ENCODE results near the gene PGS1. TPM values are rescaled to one million over a fixed set of nuclear protein-coding genes. Genes with fewer than 3 reads are reported as not detected.
A peak's percentile ranks its signal among the peaks of the same experiment; 100 is the strongest.

The PGS1 gene
- total RNA-seq, 4 donors from 2014 or later: 30.7 to 45.9 (median 35.6) TPM

DNA sequence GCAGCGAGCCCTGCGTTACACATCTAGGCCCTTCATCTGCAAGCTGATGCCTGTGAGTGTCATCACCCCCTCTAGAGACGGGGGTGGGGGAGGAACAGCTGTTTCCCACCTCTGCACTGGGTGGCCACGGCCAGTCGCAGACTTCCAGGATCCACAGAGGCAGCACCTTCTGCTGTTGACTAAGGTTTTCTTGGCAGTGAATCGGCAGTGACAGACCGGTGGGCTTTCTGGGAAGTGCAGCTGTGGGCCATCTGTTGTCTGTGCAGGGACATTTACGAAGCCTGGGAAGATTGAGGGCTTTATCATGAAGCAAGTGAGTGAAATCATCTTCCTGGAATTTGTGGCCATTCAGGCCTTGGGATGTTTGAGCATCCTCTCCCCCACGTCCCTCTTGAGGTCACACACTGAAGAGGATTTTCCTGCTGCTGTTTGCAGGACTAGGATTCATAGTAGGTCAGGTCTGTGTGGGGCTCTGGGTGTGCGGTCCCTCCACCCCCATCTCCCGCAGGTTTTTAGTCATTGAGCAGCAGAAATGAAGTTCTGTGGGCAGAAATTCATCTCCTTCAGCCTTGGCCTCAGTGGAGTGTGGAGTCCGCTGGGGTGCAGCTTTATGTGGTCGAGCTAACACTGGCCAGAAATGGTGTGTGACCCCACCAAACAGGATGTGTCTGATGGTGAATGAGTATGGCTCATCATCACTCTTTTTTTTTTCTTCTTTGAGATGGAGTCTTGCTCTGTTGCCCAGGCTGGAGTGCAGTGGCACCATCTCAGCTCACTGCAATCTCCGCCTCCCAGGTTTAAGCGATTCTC, 12.0 kb downstream of the PGS1 start:
- no peaks in the 10 kb centered on the region for H3K27me3 ChIP-seq
- TF ChIP-seq POLR2AphosphoS5 (IDR thresholded peaks at IDR 0.05) (no peak), POLR2A (IDR thresholded peaks at IDR 0.05; ENCODE audit: low read depth) (no peak), EP300 (IDR thresholded peaks at IDR 0.05) (peak; percentile 66)
- TF ChIP-seq, protein P1, sequence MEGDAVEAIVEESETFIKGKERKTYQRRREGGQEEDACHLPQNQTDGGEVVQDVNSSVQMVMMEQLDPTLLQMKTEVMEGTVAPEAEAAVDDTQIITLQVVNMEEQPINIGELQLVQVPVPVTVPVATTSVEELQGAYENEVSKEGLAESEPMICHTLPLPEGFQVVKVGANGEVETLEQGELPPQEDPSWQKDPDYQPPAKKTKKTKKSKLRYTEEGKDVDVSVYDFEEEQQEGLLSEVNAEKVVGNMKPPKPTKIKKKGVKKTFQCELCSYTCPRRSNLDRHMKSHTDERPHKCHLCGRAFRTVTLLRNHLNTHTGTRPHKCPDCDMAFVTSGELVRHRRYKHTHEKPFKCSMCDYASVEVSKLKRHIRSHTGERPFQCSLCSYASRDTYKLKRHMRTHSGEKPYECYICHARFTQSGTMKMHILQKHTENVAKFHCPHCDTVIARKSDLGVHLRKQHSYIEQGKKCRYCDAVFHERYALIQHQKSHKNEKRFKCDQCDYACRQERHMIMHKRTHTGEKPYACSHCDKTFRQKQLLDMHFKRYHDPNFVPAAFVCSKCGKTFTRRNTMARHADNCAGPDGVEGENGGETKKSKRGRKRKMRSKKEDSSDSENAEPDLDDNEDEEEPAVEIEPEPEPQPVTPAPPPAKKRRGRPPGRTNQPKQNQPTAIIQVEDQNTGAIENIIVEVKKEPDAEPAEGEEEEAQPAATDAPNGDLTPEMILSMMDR (IDR thresholded peaks at IDR 0.05): no peak
- intact Hi-C loops (cut with DNase I): no loop called here
- H3K4me3 ChIP-seq: no peak overlapping the region
- peak overlapping the region in 2 of 4 donors; percentile 23 to 91 for H3K27ac ChIP-seq (replicated peaks in 1 of 4)
- 39% methylated on average over 15 of the region's 15 CpGs for WGBS
- H3K9me3 ChIP-seq: no peaks in the 10 kb centered on the region
- DNase-seq (ENCODE audit: extremely low spot score): no peak
- H3K4me1 ChIP-seq: peaks cover 70 to 82% (median 75%) of the 10 kb centered on the region in 4 donors
- H3K36me3 ChIP-seq: peaks cover 0 to 29% (median 14%) of the 10 kb centered on the region in 4 donors

DNA sequence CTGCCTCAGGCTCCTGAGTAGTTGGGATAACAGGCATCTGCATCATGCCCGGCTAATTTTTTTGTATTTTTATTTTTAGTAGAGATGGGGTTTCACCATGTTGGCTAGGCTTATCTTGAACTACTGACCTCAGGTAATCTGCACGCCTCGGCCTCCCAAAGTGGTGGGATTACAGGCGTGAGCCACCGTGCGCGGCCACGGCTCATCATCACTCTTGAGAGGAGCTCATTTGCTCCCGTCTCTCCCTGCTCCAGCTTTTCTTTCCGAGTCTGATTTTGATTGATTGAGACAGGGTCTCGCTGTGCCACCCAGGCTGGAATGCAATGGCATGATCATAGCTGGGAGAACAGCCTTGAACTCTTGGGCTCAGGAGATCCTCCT, 12.6 kb downstream of the PGS1 start:
- peaks cover 65 to 79% (median 73%) of the 10 kb centered on the region in 4 donors for H3K4me1 ChIP-seq
- TF ChIP-seq EP300 (IDR thresholded peaks at IDR 0.05) (no peak), POLR2A (IDR thresholded peaks at IDR 0.05; ENCODE audit: low read depth) (no peak), POLR2AphosphoS5 (IDR thresholded peaks at IDR 0.05) (no peak)
- TF ChIP-seq, protein P1 (IDR thresholded peaks at IDR 0.05): no peak
- H3K27ac ChIP-seq (replicated peaks in 1 of 4): peak overlapping the region in 2 of 4 donors; percentile 0 to 91
- H3K27me3 ChIP-seq: no peaks in the 10 kb centered on the region
- peaks cover 0 to 35% (median 15%) of the 10 kb centered on the region in 4 donors for H3K36me3 ChIP-seq
- DNase-seq (ENCODE audit: extremely low spot score): no peak
- 96% methylated on average over 11 of the region's 11 CpGs for WGBS
- intact Hi-C loops (cut with DNase I): no loop called here
- no peaks in the 10 kb centered on the region for H3K9me3 ChIP-seq
- no peak overlapping the region for H3K4me3 ChIP-seq

DNA sequence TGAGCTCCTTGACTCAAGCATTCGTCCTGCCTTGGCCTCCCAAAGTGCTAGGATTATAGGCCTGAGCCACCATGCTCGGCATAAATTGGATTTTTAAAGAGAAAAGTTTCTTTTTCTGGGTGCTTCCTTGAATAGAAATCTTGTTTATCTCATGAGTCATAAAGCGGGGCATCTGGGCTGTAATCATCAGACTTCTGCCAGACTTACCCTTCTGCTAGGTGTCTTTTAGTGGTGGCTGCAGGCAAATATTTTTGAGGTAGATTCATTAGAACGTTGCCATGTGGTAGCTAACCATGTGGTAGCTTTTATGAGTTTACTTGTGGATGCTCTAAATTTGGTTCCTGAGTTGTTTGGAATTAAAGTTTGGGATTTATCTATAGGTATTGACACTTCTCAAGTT, 13.4 kb downstream of the PGS1 start:
- Histone ChIP-seq H3K36me3 (peaks cover 7 to 43% (median 21%) of the 10 kb centered on the region in 4 donors), H3K4me3 (no peak overlapping the region), H3K9me3 (no peaks in the 10 kb centered on the region), H3K27me3 (no peaks in the 10 kb centered on the region), H3K27ac (replicated peaks in 1 of 4) (peak overlapping the region in 2 of 4 donors; percentile 0 to 36), H3K4me1 (peaks cover 64 to 78% (median 73%) of the 10 kb centered on the region in 4 donors)
- no peak for DNase-seq (ENCODE audit: extremely low spot score)
- intact Hi-C loops (cut with DNase I): no loop called here
- no peak for TF ChIP-seq EP300 (IDR thresholded peaks at IDR 0.05)
- WGBS: 57% methylated on average over 4 of the region's 4 CpGs

DNA sequence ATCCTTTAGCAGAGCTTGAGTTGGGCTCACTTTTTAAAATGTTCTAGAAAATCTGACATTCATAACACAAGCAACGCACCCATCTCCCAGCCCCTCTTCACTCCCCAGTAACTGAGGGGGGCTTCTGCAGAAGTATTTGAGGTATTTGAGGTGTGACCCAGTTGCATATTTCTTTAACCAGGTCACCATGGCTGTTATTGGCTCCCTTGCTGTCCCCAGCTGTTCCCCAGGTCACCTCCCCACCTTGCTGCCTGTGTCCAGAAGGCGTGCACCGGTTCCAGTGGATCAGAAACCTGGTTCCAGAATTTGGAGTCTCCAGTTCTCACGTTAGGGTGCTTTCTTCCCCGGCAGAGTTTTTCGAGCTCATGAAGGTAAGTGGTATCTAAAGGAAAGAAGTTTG, 13.8 kb downstream of the PGS1 start:
- no peak for DNase-seq (ENCODE audit: extremely low spot score)
- TF ChIP-seq, protein P1 (IDR thresholded peaks at IDR 0.05): no peak
- TF ChIP-seq POLR2AphosphoS5 (IDR thresholded peaks at IDR 0.05) (no peak), POLR2A (IDR thresholded peaks at IDR 0.05; ENCODE audit: low read depth) (no peak), EP300 (IDR thresholded peaks at IDR 0.05) (no peak)
- H3K9me3 ChIP-seq: no peaks in the 10 kb centered on the region
- H3K36me3 ChIP-seq: peaks cover 7 to 48% (median 23%) of the 10 kb centered on the region in 4 donors
- WGBS: 93% methylated on average over 6 of the region's 6 CpGs
- H3K4me1 ChIP-seq: peaks cover 64 to 78% (median 73%) of the 10 kb centered on the region in 4 donors
- peak overlapping the region in 1 of 4 donors; percentile 36 for H3K27ac ChIP-seq (replicated peaks in 1 of 4)
- intact Hi-C loops (cut with DNase I): no loop called here
- H3K27me3 ChIP-seq: no peaks in the 10 kb centered on the region
- no peak overlapping the region for H3K4me3 ChIP-seq

DNA sequence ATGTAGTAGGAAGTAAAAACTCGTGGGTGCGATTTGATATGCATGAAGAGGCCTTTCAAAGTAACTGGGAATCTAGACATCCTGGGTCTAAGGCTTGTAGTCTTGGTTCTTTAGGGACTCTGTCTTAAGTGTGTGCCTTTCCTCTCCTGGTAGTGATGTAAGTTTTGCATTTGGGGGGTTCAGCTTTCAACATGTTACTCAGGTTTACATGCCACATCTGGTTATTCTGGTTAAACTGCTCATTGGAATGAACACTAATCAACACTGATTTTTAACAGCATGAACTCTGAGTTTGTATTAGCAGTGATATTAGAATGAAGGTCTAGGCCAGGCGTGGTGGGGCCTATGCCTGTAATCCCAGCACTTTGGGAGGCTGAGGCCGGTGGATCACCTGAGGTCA, 15.1 kb downstream of the PGS1 start:
- TF ChIP-seq POLR2A (IDR thresholded peaks at IDR 0.05; ENCODE audit: low read depth) (no peak), EP300 (IDR thresholded peaks at IDR 0.05) (no peak), POLR2AphosphoS5 (IDR thresholded peaks at IDR 0.05) (no peak)
- TF ChIP-seq, protein P1 (IDR thresholded peaks at IDR 0.05): no peak
- no peak for DNase-seq (ENCODE audit: extremely low spot score)
- intact Hi-C loops (cut with DNase I): no loop called here
- H3K27me3 ChIP-seq: no peaks in the 10 kb centered on the region
- peaks cover 62 to 77% (median 73%) of the 10 kb centered on the region in 4 donors for H3K4me1 ChIP-seq
- H3K36me3 ChIP-seq: peaks cover 11 to 60% (median 32%) of the 10 kb centered on the region in 4 donors
- H3K27ac ChIP-seq (replicated peaks in 1 of 4): no peak overlapping the region
- H3K4me3 ChIP-seq: no peak overlapping the region
- WGBS: 97% methylated on average over 4 of the region's 4 CpGs
- H3K9me3 ChIP-seq: no peaks in the 10 kb centered on the region

All from esophagus muscularis mucosa (tissue), 4 donors.